Upper lobe of left lung (tissue), 4 donors: Measurements from ENCODE around the gene LLGL1.

Experiments used
- CTCF ChIP-seq, 6 experiments: fragments of 450-650 bp in 4 of 6; fragments of 200-600 bp in 2 of 6; sonication (generic) in 2 of 6; IDR thresholded peaks; one replicate each; pipeline ENCODE4 v1.5.1; 2016 to 2019; ENCODE audit warnings: antibody characterized with exemption in 6 of 6
- EP300 ChIP-seq, 4 donors: sonication (generic); formaldehyde crosslinking; IDR thresholded peaks; one replicate each; pipeline ENCODE4 v1.5.1; 2017; ENCODE audit warnings: antibody characterized with exemption in 4 of 4, control low read depth in 2 of 4
- POLR2A ChIP-seq, 4 donors: fragments of 450-650 bp; IDR thresholded peaks; one replicate each; pipeline ENCODE4 v1.5.1; 2016 to 2017; ENCODE audit warnings: antibody characterized with exemption in 4 of 4, mild to moderate bottlenecking in 2 of 4
- POLR2AphosphoS5 ChIP-seq, 2 donors: sonication (generic); formaldehyde crosslinking; IDR thresholded peaks; one replicate each; pipeline ENCODE4 v1.5.1; 2017; ENCODE audit warnings: antibody characterized with exemption in 2 of 2

GRCh38 chr17:18257982-18258355 is 32.5 kb downstream of the LLGL1 start:
- TF ChIP-seq CTCF (IDR thresholded peaks at IDR 0.05) (no peak), POLR2AphosphoS5 (IDR thresholded peaks at IDR 0.05) (peak; percentile 32 to 59), EP300 (IDR thresholded peaks at IDR 0.05) (no peak), POLR2A (IDR thresholded peaks at IDR 0.05) (no peak)
